Activated T-cell treated with anti-CD3 and anti-CD28 coated beads, Interleukin-2, amount 50 U/mL, for 1 hour (primary cell): ENCODE data around the gene EDIL3.

Experiments
- DNase-seq: peaks from one replicate; pipeline ENCODE4 v3.0.0-alpha.2; 2020

Gene EDIL3

GRCh38 chr5:84384604-84385575 is at the start of gene EDIL3:
Gene EDIL3 (minus strand): TSS chr5:84384880. CDS start chr5:84384374, 506 bp downstream.
- DNase-seq: no peak

- no peak for DNase-seq
These were observed 48.8 kb upstream of the EDIL3 start for GRCh38 chr5:84433461-84433860.

- DNase-seq: no peak
These were observed 46.4 kb upstream of the EDIL3 start for GRCh38 chr5:84430863-84431663.

GRCh38 chr5:84430079-84430478 is 45.4 kb upstream of the EDIL3 start:
- DNase-seq: no peak

GRCh38 chr5:84425365-84425881 is 40.7 kb upstream of the EDIL3 start:
- no peak for DNase-seq

- no peak for DNase-seq
These were observed 35.1 kb upstream of the EDIL3 start for GRCh38 chr5:84419742-84420141.

- no peak for DNase-seq
These were observed 27.3 kb upstream of the EDIL3 start for GRCh38 chr5:84411832-84412605.

GRCh38 chr5:84406111-84406510 is 21.4 kb upstream of the EDIL3 start:
- no peak for DNase-seq

- no peak for DNase-seq
These were observed 19.1 kb upstream of the EDIL3 start for GRCh38 chr5:84403773-84404172.

- no peak for DNase-seq
These were observed 12.7 kb upstream of the EDIL3 start for GRCh38 chr5:84397385-84397784.

- DNase-seq: no peak
These were observed 9.3 kb upstream of the EDIL3 start for GRCh38 chr5:84393969-84394368.

- DNase-seq: no peak
These were observed 8.2 kb upstream of the EDIL3 start for GRCh38 chr5:84392836-84393235.

- no peak for DNase-seq
These were observed 1.0 kb upstream of the EDIL3 start for GRCh38 chr5:84385705-84386104.

- DNase-seq: no peak
These were observed 670 bp downstream of the EDIL3 start for GRCh38 chr5:84383816-84384603.

GRCh38 chr5:84383296-84383815 is 1.3 kb downstream of the EDIL3 start:
- DNase-seq: no peak

- no peak for DNase-seq
These were observed 2.1 kb downstream of the EDIL3 start for GRCh38 chr5:84382363-84383295.

- no peak for DNase-seq
These were observed 2.9 kb downstream of the EDIL3 start for GRCh38 chr5:84381502-84382362.

- DNase-seq: no peak
These were observed 4.9 kb downstream of the EDIL3 start for GRCh38 chr5:84379749-84380148.

GRCh38 chr5:84378961-84379360 is 5.7 kb downstream of the EDIL3 start:
- no peak for DNase-seq
